HG03025 (cell line): ENCODE results near the gene RGS14.
"Not testable (repeated sequence)": the region's sequence is repeated elsewhere in the genome, so short reads cannot be mapped to it uniquely, and the experiment has no call there.

Experiments used
- ATAC-seq: cut with Tn5 transposase; IDR thresholded peaks from one replicate; pipeline ENCODE4 v1.9.1; 2021; ENCODE audit warnings: mild to moderate bottlenecking, moderate library complexity; ENCODE audit not compliant: unreplicated experiment, low FRiP score

RGS14 gene

DNA sequence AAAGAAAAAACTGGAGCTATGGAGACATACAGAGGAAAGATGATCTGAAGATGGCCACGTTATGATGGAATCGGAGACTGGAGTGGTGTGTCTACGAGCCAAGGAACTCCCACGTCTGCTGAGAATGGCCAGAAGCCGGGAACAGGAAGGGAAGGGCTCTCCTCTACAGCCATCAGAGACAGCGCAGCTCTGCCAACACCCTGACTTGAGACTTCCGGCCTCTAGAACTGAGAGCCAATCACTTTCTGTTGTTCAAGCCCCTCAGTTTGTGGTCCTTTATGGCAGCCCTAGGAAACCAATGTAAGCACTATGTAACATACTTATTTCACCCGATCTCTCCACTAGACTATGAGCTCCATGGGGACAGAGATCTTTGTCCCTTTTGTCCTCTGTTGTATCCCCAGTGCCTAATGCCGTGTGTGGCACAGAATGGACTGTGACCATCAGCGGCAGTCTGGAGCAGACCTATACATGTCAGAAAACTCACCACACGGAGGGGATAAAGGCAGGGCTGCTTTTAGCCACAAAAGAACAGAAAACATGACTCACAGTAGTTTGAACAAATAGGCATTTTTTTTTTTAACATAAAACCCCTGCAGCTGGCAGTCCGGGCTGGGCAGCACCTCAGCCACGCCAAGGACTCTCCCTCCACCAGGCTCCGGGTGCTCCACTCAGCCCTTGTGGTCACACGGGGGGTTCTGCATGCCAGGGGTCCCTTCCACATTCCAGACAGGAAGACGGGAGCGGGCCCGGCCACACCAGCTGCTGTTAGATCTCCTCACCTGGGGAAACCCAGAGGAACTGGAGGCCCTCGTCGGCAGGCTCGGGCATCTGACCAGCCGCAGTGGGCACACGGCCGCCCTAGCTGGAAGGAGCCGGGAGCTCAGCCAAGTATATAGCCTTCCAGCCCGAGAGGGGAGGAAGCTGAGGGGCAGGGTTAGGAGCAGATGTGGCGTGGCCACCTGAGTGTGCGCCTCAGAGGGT is 29.9 kb upstream of the RGS14 start:
- no peak for ATAC-seq

GRCh38 chr5:177328545-177329231 is 29.0 kb upstream of the RGS14 start:
- ATAC-seq: no peak

- ATAC-seq: no peak
Observed at GRCh38 chr5:177329883-177330282, 27.8 kb upstream of the RGS14 start.

- no peak for ATAC-seq
Observed at GRCh38 chr5:177330991-177331842, 26.5 kb upstream of the RGS14 start.

- no peak for ATAC-seq
Observed at GRCh38 chr5:177332031-177332895, 25.5 kb upstream of the RGS14 start.

GRCh38 chr5:177332896-177333260 is 24.8 kb upstream of the RGS14 start:
- no peak for ATAC-seq

DNA sequence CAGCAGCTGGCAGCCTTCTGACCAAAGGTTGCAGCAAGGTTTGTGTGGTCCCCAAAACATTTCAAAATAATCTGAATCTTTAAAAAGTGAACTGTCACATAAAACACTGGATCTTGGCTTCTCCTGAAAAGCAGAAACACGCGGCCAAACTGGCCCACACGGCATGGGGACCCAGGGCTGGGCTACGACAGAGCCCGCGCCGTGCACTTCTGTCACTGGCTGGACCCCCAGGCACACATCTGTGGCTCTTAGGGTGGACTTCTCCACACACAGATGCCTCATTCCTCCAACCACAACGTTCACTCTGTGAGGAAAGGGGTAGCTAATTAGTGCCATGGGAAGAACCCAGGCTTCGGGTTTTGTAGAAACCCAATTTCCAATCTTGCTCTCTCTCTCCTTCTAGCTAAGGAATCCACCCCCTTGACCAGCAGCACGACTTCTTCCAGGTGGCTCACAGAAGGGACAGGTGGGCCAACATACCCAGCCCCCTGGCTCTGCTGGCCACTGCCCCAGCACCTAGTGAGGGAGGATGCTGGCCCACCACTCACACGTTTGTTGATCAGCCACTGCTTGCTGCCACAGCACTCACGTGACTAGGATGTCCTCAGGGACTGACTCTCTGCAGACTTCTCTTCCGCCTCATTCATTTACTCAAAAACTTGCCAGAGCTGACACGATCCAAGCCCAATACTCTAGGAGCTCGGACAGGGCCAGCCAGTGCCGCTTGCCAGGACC is 24.1 kb upstream of the RGS14 start:
- no peak for ATAC-seq

DNA sequence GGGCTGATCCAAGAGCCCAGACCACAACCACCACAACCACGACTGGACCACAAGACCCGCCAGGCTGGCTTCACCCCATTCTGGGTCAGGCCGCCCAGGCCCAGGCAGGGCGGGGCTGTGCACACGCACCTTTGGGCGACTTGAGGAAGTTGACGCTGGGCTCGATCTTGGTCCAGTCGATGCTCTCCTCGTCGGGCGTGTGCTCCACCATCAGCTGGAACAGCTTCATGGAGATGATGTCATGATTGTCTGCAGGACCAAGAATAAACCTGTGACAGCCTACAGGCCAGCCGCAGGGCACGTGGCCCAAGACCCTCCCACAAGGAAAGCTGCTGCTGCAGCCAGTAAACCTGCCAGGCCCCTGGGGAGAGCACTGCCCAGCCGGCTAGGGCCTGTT is 23.6 kb upstream of the RGS14 start:
- ATAC-seq: no peak

DNA sequence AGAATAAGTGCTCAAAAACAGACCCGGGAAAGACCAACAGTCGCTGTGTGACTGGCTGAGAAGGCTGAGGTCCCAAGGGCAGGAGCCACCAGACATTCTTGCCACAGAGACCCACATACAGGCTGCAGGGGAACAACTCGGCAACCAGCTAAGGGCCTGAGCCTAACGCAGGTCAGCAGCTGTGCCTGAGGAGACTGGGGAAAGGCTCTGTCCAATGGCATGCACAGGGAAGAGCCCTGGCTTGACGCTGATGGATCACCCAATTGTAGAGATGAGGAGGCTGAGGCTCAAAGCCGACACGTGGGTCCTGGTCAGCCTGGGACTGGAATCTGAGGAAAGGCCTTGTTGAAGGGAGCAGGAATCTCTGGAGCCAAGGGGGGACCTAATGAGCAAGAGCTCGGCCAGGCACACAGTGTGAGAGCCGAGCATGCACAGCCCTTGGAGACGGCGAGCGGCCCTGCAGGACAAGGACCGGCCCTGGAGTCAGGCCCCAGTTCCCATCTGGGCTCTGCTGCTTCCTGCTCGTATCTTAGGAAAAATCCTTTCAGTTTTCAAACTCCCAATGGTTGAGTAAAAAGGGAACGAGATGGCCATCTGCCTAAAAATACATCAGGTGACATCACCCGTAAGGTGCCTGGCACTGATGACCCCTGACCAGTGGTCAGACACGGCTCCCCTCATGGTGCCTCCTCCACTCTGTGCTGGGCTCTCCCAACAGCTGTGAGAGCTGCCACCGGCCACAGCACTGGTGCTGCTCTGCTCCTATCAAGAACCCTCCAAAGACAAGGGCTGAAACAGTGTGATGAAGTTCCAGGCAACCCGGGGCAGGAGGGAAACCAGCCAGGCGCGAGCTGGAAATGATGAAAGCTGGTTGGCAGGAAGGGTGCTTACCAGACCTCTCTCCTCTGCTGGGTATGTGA is 22.7 kb upstream of the RGS14 start:
- no peak for ATAC-seq

GRCh38 chr5:177335701-177336065 is 22.0 kb upstream of the RGS14 start:
- no peak for ATAC-seq

GRCh38 chr5:177336112-177336511 is 21.6 kb upstream of the RGS14 start:
- ATAC-seq: no peak

DNA sequence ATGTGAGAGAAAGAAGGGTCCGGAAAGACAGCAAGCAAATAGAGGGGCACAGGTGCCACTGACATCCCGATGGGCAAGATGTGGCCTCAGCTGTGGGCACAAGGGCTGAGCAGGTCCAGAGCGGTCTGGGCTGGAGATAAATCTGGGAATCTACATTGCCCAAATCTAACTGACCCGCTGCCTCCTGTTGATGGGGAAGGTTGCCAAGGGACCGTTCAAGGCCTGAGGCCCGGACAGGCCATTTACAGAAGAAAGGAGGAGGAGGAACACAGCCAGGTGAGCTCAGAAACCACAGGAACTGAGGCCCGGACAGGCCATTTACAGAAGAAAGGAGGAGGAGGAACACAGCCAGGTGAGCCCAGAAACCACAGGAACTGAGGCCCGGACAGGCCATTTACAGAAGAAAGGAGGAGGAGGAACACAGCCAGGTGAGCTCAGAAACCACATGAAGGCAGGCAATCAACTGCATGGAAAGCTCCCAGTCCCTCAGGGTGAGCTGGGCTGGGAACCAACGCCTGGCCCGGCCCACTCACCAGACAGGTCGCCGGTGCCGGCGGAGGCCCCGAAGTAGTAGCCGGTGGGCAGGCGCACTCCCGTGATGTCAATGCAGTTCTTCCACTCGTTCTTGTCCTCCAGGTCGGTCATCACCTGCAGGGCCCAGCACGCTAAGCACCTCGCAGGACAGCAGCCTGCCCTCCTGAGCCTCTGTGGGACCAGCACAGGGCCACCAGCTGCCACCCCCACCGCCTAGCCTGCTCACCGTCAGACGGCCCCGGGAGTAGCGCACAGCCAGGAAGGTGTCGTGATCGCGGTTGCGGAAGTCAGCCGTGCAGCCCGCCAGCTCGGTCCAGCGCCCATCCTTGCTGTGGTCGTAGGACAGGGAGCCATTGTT is 20.9 kb upstream of the RGS14 start:
- ATAC-seq: no peak

DNA sequence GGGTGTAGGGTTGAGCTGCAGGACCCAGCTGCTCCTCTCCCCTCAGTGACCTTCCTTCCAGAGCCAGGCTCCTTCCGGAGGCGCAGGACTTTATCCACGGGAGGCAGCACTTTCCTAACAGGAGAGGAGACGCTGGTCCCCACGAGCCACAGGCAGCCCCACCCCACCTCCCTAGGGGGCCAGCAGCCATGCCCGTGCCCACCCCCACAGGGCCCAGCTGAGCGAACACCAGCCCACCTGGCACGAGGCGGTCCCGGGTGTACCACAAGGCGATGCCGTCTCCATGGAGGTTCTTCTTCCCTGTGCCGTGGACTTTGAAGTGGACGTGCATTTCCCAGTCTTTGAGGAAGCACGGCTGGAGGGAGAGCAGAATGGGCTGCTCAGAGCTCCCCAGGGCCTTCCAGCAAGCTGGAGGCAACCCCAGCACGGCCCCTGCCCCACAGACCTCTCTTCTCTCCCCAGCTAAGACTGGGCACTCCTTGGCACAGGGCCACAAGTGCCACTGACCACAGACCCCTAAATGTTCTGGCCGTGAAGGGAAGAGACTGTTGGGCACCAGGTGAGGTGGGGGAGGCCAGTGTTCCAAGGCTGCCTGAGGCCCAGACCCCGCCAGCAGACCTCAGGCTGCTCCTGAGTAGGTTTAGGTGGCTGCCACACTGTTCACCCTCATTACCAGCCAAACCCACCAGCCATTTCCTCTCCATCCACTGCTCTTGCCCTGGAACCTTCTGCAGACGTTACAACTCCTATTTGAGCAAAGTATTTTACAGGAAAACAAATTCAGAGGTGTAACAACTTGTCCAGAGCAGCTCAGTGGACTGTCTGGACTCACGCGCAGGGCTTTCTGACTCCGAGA is 19.2 kb upstream of the RGS14 start:
- no peak for ATAC-seq

GRCh38 chr5:177339107-177339638 is 18.6 kb upstream of the RGS14 start:
- ATAC-seq: no peak

DNA sequence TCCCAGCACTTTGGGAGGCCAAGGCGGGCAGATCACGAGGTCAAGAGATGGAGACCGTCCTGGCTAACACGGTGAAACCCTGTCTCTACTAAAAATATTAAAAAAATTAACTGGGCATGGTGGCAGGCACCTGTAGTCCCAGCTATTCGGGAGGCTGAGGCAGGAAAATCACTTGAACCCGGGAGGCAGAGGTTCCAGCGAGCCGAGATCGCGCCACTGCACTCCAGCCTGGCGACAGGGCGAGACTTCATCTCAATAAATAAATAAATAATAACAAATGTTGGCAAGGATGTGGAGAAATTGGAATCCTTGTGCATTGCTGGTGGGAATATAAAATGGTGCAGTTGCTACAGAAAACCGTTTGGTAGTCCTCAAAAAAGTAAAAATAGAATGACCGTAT is 14.7 kb upstream of the RGS14 start:
- ATAC-seq: not testable (repeated sequence)

DNA sequence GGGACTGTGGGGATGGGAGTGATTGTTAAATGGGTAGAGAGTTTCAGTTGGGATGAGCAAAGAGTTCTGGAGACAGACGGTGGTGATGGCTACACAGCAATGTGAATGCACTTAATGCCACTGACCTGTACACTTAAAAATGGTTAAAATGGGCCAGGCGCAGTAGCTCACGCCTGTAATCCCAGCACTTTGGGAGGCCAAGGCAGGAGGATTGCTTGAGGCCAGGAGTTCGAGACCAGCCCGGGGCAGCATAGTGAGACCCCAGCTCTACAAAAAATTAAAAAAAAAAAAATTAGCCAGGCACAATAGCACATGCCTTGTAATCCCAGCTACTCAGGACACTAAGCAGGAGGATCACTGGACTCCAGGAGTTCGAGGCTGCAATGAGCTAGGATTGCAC is 13.9 kb upstream of the RGS14 start:
- no peak for ATAC-seq
